ENCODE data around the gene ERO1B. TPM values are rescaled to one million over a fixed set of nuclear protein-coding genes. Genes with fewer than 3 reads are reported as not detected.

ERO1B gene
- polyA plus RNA-seq, 1 of the 3 experiments (the other 2 are of a cell fraction) = 0.79 TPM

- no peak for TF ChIP-seq YY1 (IDR thresholded peaks at IDR 0.05; ENCODE audit: low read depth)
- no peak for DNase-seq
- Histone ChIP-seq H3K4me1 (ENCODE audit: control insufficient read depth in 1 of 2, insufficient read depth in 2 of 2, low read depth in 1 of 2, low read length in 1 of 2) (no peaks in the 10 kb centered on the region), H2AFZ (ENCODE audit: low read depth) (no peak overlapping the region), H3K79me2 (ENCODE audit: insufficient read depth) (no peaks in the 10 kb centered on the region), H3K27ac (ENCODE audit: low read depth in 2 of 2, low read length in 1 of 2) (no peak overlapping the region), H4K20me1 (ENCODE audit: insufficient read depth) (no peaks in the 10 kb centered on the region), H3K9me2 (no peaks in the 10 kb centered on the region), H3K4me2 (no peak overlapping the region), H3K9ac (no peak overlapping the region), H3F3A (replicated peaks; ENCODE audit: insufficient read depth) (no peaks in the 10 kb centered on the region), H3K9me3 (no peaks in the 10 kb centered on the region), H3K4me3 (ENCODE audit: low read depth in 2 of 2, low read length in 1 of 2) (no peak overlapping the region), H3K36me3 (replicated peaks in 1 of 2; ENCODE audit: control insufficient read depth in 1 of 2, insufficient read depth in 2 of 2, low read length in 1 of 2) (no peaks in the 10 kb centered on the region), H3K27me3 (ENCODE audit: insufficient read depth) (no peaks in the 10 kb centered on the region)
- ChIA-PET POLR2A (no interaction called here), CTCF (no interaction called here)
- 89% methylated on average over 7 of the region's 7 CpGs for WGBS (ENCODE audit: low lambda C conversion rate)
Measured at GRCh38 chr1:236167154-236167553, 114.6 kb downstream of the ERO1B start.

- H3K4me1 ChIP-seq (ENCODE audit: control insufficient read depth in 1 of 2, insufficient read depth in 2 of 2, low read depth in 1 of 2, low read length in 1 of 2) = no peaks in the 10 kb centered on the region
- H3F3A ChIP-seq (replicated peaks; ENCODE audit: insufficient read depth) = no peaks in the 10 kb centered on the region
- H3K27me3 ChIP-seq (ENCODE audit: insufficient read depth) = no peaks in the 10 kb centered on the region
- no peak overlapping the region for H3K27ac ChIP-seq (ENCODE audit: low read depth in 2 of 2, low read length in 1 of 2)
- H3K79me2 ChIP-seq (ENCODE audit: insufficient read depth) = no peaks in the 10 kb centered on the region
- H3K9me2 ChIP-seq = no peaks in the 10 kb centered on the region
- H3K4me3 ChIP-seq (ENCODE audit: low read depth in 2 of 2, low read length in 1 of 2) = no peak overlapping the region
- 94% methylated on average over 6 of the region's 6 CpGs for WGBS (ENCODE audit: low lambda C conversion rate)
- H2AFZ ChIP-seq (ENCODE audit: low read depth) = no peak overlapping the region
- TF ChIP-seq EP300 (IDR thresholded peaks at IDR 0.05; ENCODE audit: borderline replicate concordance in 1 of 2, low read depth in 1 of 2, low read length in 1 of 2) (no peak), CTCF (IDR thresholded peaks at IDR 0.05) (no peak), FOSL2 (IDR thresholded peaks at IDR 0.05; ENCODE audit: borderline replicate concordance, low read depth) (no peak), GATA2 (CRISPR knock-in tag; IDR thresholded peaks at IDR 0.05) (no peak)
- TF ChIP-seq, protein P1, sequence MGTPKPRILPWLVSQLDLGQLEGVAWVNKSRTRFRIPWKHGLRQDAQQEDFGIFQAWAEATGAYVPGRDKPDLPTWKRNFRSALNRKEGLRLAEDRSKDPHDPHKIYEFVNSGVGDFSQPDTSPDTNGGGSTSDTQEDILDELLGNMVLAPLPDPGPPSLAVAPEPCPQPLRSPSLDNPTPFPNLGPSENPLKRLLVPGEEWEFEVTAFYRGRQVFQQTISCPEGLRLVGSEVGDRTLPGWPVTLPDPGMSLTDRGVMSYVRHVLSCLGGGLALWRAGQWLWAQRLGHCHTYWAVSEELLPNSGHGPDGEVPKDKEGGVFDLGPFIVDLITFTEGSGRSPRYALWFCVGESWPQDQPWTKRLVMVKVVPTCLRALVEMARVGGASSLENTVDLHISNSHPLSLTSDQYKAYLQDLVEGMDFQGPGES (IDR thresholded peaks at IDR 0.05; ENCODE audit: low read depth, low read length) = no peak
- no peak overlapping the region for H3K9ac ChIP-seq
- POLR2A ChIA-PET = no interaction called here
- H3K36me3 ChIP-seq (replicated peaks in 1 of 2; ENCODE audit: control insufficient read depth in 1 of 2, insufficient read depth in 2 of 2, low read length in 1 of 2) = peaks cover 0 to 3% of the 10 kb centered on the region in 2 experiments
- H3K4me2 ChIP-seq = no peak overlapping the region
- CTCF ChIA-PET = no interaction called here
- peaks cover 5% of the 10 kb centered on the region; the same call in 1 of the 2 replicates for H3K9me3 ChIP-seq
- no peak for DNase-seq
- no peaks in the 10 kb centered on the region for H4K20me1 ChIP-seq (ENCODE audit: insufficient read depth)
Measured at GRCh38 chr1:236166041-236166440, 115.7 kb downstream of the ERO1B start.

Small RNA genes within 50 kb of the gene (small RNA-seq; reads per million reads assigned to genes)
- gene RNU2-70P = 4.7 to 76.8 (median 12.4) reads per million in 7 experiments

Other genes starting within 250 kb of the ERO1B start
- gene NID1, start 216.9 kb downstream of the ERO1B start, polyA plus RNA-seq (2012; rRNA removed) = 49.3 and 74.3 TPM in 2 replicates
- 4.9 and 7.0 TPM in 2 replicates for gene GPR137B, start 139.4 kb downstream of the ERO1B start, polyA plus RNA-seq (2012; rRNA removed)
- gene EDARADD, start 112.3 kb upstream of the ERO1B start, polyA plus RNA-seq (2012; rRNA removed) = not detected in 2 replicates
- gene LGALS8, start 242.0 kb upstream of the ERO1B start, polyA plus RNA-seq (2012; rRNA removed) = 18.9 and 30.3 TPM in 2 replicates

All from SK-N-SH (cell line).